IPS-15b (cell line): ENCODE data around the gene HLA-F.

ENCODE experiments used
- H3K27me3 ChIP-seq: one replicate; pipeline ENCODE4 v1.6.1; 2013; ENCODE audit warnings: low read length; ENCODE audit not compliant: control insufficient read depth, insufficient read depth
- H3K36me3 ChIP-seq: one replicate; pipeline ENCODE4 v1.6.1; 2013; ENCODE audit warnings: low read length; ENCODE audit not compliant: control insufficient read depth, insufficient read depth
- H3K4me1 ChIP-seq: one replicate; pipeline ENCODE4 v1.6.1; 2013; ENCODE audit warnings: mild to moderate bottlenecking, low read length; ENCODE audit not compliant: control insufficient read depth, insufficient read depth
- H3K4me3 ChIP-seq: one replicate; pipeline ENCODE4 v1.5.1; 2013; ENCODE audit warnings: low read depth, low read length
- H3K9ac ChIP-seq: one replicate; pipeline ENCODE4 v1.6.1; 2013; ENCODE audit warnings: low read depth, mild to moderate bottlenecking, low read length
- H3K9me3 ChIP-seq: one replicate; pipeline ENCODE4 v1.6.1; 2013; ENCODE audit warnings: mild to moderate bottlenecking, low read length; ENCODE audit not compliant: control insufficient read depth, insufficient read depth

The HLA-F gene

GRCh38 chr6:29746846-29747687 is 23.8 kb downstream of the HLA-F start:
- Histone ChIP-seq H3K4me3 (peak overlapping the region; percentile 64), H3K27me3 (peaks cover 69% of the 10 kb centered on the region), H3K9ac (no peak overlapping the region), H3K36me3 (no peaks in the 10 kb centered on the region), H3K9me3 (no peaks in the 10 kb centered on the region), H3K4me1 (peaks cover 6% of the 10 kb centered on the region)

GRCh38 chr6:29747688-29748250 is 24.5 kb downstream of the HLA-F start:
- peak overlapping the region; percentile 64 for H3K4me3 ChIP-seq
- H3K27me3 ChIP-seq = peaks cover 72% of the 10 kb centered on the region
- no peaks in the 10 kb centered on the region for H3K36me3 ChIP-seq
- no peaks in the 10 kb centered on the region for H3K9me3 ChIP-seq
- peaks cover 8% of the 10 kb centered on the region for H3K4me1 ChIP-seq
- H3K9ac ChIP-seq = no peak overlapping the region

DNA sequence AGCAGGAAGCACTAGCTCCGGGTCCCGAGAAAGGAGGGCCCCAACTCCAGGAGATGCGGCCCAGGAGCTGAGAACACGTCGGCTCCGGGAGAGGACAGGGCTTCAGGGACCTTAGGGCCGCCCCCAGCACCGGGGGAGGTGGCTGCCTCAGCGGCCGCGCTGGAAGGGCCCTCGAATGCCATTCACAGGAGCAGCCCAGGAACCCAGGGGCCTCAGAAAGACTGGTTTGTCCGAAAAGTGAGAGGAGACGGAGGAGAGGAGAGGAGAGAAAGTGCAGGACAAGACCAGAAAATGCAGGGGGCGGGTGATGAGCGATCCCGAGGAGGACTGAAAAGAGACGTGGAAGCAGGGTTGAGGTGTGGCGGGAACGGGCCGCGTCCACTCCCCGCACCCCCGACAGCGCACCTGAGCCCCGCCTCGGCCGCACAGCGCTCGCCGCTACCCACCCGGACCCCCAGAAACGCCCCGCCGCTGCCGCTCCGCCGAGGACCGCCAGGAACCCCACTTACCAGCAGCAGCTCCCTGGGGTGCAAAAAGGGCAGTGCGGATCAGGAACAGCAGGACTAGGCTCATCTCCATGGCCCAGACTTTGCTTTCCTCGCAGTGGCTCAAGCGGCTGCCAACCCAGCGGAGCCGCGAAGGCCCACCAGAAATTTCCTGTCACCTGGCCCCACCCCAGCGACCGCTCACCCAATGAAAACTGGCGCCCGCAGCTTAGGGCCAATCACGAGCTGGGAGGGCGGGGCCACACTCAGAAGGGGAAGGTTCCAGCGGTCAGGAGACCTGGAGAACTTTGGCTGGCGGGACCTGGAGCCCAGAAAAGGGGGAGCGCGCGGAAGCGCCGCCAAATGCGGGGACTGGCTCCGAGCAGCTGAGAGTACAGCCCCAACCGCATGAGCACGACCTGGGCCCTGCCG is 25.4 kb downstream of the HLA-F start:
- peaks cover 8% of the 10 kb centered on the region for H3K4me1 ChIP-seq
- H3K9ac ChIP-seq = no peak overlapping the region
- H3K27me3 ChIP-seq = peaks cover 75% of the 10 kb centered on the region
- H3K36me3 ChIP-seq = no peaks in the 10 kb centered on the region
- peak overlapping the region; percentile 64 for H3K4me3 ChIP-seq
- H3K9me3 ChIP-seq = no peaks in the 10 kb centered on the region

GRCh38 chr6:29749308-29749662 is 26.1 kb downstream of the HLA-F start:
- Histone ChIP-seq H3K4me3 (peak overlapping the region; percentile 64), H3K9me3 (no peaks in the 10 kb centered on the region), H3K27me3 (peaks cover 76% of the 10 kb centered on the region), H3K36me3 (no peaks in the 10 kb centered on the region), H3K4me1 (peaks cover 8% of the 10 kb centered on the region), H3K9ac (no peak overlapping the region)

- no peaks in the 10 kb centered on the region for H3K36me3 ChIP-seq
- H3K27me3 ChIP-seq = peaks cover 79% of the 10 kb centered on the region
- H3K9me3 ChIP-seq = no peaks in the 10 kb centered on the region
- no peak overlapping the region for H3K9ac ChIP-seq
- H3K4me1 ChIP-seq = peaks cover 8% of the 10 kb centered on the region
- H3K4me3 ChIP-seq = peak overlapping the region; percentile 64
Measured at GRCh38 chr6:29749668-29750067, 26.4 kb downstream of the HLA-F start.

DNA sequence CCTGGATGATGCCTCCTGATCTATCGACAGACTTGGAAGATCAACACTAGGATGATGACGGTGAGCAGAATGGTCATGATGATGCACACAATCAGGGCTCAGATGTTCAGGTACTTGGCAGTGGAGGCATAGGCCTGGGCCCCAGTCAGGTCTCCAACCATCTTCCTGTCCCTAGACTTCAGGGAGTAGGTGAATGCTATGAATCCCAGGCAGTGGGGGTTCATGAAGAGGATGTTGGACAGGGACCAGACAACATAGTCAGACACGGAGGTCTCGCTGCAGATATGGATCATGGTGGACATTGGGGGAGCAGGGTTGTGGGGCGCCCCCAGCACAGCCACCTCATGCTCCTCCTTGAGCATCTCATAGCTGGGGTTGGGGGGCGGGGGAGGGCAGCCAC is 27.5 kb downstream of the HLA-F start:
- H3K4me3 ChIP-seq = no peak overlapping the region
- peaks cover 11% of the 10 kb centered on the region for H3K4me1 ChIP-seq
- H3K36me3 ChIP-seq = no peaks in the 10 kb centered on the region
- peaks cover 80% of the 10 kb centered on the region for H3K27me3 ChIP-seq
- H3K9me3 ChIP-seq = no peaks in the 10 kb centered on the region
- no peak overlapping the region for H3K9ac ChIP-seq

DNA sequence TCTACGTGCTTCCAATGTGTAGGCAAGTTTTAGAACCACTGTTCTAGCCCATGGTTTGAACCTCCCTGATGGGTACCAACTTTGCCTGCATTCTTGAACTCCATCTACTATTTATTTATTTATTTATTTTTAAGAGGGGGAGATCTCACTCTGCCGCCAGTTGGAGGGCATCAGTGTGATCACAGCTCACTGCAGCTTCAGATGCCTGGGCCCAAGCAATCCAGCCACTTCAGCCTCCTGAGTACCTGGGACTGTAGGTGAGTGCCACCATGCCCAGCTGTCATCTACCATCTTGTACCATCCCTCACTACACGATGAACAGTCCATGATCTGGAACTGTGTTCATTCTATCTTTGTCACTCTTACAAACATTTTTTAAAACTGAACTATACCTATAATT is 28.2 kb downstream of the HLA-F start:
- Histone ChIP-seq H3K4me1 (peaks cover 11% of the 10 kb centered on the region), H3K9me3 (no peaks in the 10 kb centered on the region), H3K4me3 (peak overlapping the region; percentile 68), H3K9ac (no peak overlapping the region), H3K27me3 (peaks cover 76% of the 10 kb centered on the region), H3K36me3 (no peaks in the 10 kb centered on the region)

DNA sequence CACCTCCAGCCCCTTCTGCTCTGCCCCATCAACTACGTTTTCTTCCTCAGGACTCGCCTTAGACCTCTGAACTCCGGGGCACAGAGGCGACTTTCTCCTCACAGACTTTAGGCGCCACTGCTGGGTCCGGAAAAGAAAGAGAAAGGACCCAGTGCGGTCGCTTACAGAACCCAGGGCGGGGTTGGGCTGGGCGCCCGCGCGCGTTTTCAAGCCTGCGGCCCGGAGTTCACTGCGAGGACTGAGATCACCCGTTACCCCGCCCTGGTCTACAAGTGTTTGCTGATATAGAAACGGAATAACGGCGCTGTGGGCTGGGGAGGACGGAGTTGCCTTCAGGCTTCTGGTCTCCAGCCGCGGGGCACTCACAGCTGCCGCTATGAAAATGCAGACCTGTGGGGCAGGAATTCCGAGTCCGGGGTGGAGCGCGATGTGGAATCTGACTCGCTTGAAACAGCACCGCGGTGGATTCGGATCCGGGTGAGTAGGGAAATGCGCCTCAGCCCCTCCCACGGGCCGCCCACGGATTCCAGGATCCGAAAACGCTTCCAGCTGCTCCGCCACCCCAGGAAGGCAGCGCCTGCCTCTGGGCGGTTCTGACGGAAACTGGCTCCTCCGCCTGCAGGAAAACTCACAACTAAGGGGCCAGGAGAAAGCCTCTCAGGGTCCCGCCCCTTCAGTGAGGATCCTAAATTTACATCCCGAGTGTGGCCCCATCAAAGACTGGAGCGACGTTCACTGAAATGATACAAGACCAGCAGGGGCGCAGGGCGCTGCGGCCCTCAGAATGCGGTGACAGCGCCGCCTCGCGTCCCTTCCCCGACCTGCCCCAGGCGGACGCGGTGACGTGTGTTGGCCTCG is 29.4 kb downstream of the HLA-F start:
- peak overlapping the region; percentile 68 for H3K4me3 ChIP-seq
- no peaks in the 10 kb centered on the region for H3K36me3 ChIP-seq
- peaks cover 23% of the 10 kb centered on the region for H3K4me1 ChIP-seq
- H3K9me3 ChIP-seq = no peaks in the 10 kb centered on the region
- no peak overlapping the region for H3K9ac ChIP-seq
- peaks cover 66% of the 10 kb centered on the region for H3K27me3 ChIP-seq

GRCh38 chr6:29753309-29753644 is 30.0 kb downstream of the HLA-F start:
- Histone ChIP-seq H3K36me3 (no peaks in the 10 kb centered on the region), H3K9me3 (no peaks in the 10 kb centered on the region), H3K4me3 (no peak overlapping the region), H3K9ac (no peak overlapping the region), H3K4me1 (peaks cover 26% of the 10 kb centered on the region), H3K27me3 (peaks cover 60% of the 10 kb centered on the region)

- peak overlapping the region; percentile 48 for H3K4me3 ChIP-seq
- no peaks in the 10 kb centered on the region for H3K36me3 ChIP-seq
Measured at GRCh38 chr6:29755295-29755871, 32.1 kb downstream of the HLA-F start.

DNA sequence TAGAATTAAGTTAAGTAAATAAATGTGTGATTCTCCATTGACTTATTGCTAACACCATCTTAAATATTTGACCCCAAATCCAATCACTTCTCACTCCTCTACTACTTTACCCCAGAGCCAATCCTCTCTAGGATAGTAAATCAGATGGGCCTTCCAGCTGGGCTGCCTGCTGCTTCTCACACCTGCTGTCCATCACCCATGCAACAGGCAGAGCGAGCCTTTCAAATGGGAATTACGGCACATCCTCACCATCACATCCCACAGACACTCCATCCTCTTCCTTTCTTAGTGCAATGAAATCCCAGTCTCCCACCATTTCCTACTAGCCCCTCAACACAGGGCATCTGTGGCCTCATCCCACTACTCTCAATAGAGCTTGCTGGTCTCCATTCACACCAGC is 34.0 kb downstream of the HLA-F start:
- Histone ChIP-seq H3K9ac (no peak overlapping the region), H3K4me3 (no peak overlapping the region), H3K36me3 (no peaks in the 10 kb centered on the region), H3K4me1 (peaks cover 40% of the 10 kb centered on the region), H3K27me3 (peaks cover 23% of the 10 kb centered on the region), H3K9me3 (no peaks in the 10 kb centered on the region)

More at GRCh38 chr6:29755295-29755871, 32.1 kb downstream of the HLA-F start:
- no peaks in the 10 kb centered on the region for H3K9me3 ChIP-seq
- peaks cover 42% of the 10 kb centered on the region for H3K27me3 ChIP-seq
- H3K4me1 ChIP-seq = peaks cover 43% of the 10 kb centered on the region
- H3K9ac ChIP-seq = no peak overlapping the region
